HCT116 (cell line): ENCODE results near the gene P4HA1. TPM values are rescaled to one million over a fixed set of nuclear protein-coding genes. Genes with fewer than 3 reads are reported as not detected.

Source experiments
- ATAC-seq: fragments of 200-7000 bp; cut with Tn5 transposase; 2 replicates; pipeline ENCODE4 v1.9.1; 2020; ENCODE audit warnings: mild to moderate bottlenecking, moderate library complexity
- Bru-seq: library from RNA; stranded (reverse); fragments of 400-500 nt; gene quantifications from one replicate; lab custom pipeline; 2021; lab: Mats Ljungman, UMichigan
- BruChase-seq, 2 experiments: library from RNA; stranded (reverse); fragments of 400-500 nt; gene quantifications; one replicate each; lab custom pipeline; 2021; lab: Mats Ljungman, UMichigan
- BruUV-seq: library from RNA; stranded (reverse); fragments of 400-500 nt; replicated peaks from 2 replicates; lab custom pipeline; 2021; lab: Mats Ljungman, UMichigan
- CTCF ChIA-PET: fragments of 300-600 bp; sonication (Branson Sonifier 250); formaldehyde crosslinking; loops from one replicate; lab custom pipeline; 2021; ENCODE audit warnings: antibody characterized with exemption; lab: Charles Lee
- POLR2A ChIA-PET: fragments of 300-600, 350-600 bp; sonication (Branson Sonifier 250); formaldehyde crosslinking; loops from one replicate; lab custom pipeline; 2021; ENCODE audit warnings: antibody characterized with exemption; lab: Charles Lee
- RAD21 ChIA-PET, 2 experiments: fragments of 300-600 bp; sonication (Branson Sonifier 250); formaldehyde crosslinking; loops; one replicate each; lab custom pipeline; 2023; ENCODE audit warnings: low total read pairs in 2 of 2; ENCODE audit not compliant: uncharacterized antibody in 2 of 2, unreplicated experiment in 2 of 2, low non-redundant PET in 1 of 2; lab: Charles Lee
- DNase-seq: peaks from one replicate; pipeline ENCODE4 v3.0.0-alpha.2; 2010; ENCODE audit warnings: low read depth, low spot score
- H2AFZ ChIP-seq: fragments of 200-600 bp; shearing (Covaris generic), sonication (generic); 2 replicates; pipeline ENCODE4 v1.6.1; 2017; ENCODE audit warnings: low read depth, mixed run types, mixed read lengths, antibody characterized with exemption, low read length; ENCODE audit not compliant: poor library complexity, severe bottlenecking
- H3K27ac ChIP-seq: 2 replicates; pipeline ENCODE4 v1.5.1; 2012; ENCODE audit warnings: low read depth, low read length
- H3K27me3 ChIP-seq: fragments of 200-600 bp; sonication (generic); 2 replicates; pipeline ENCODE4 v1.6.1; 2016; ENCODE audit warnings: mixed run types, low read length, mixed read lengths; ENCODE audit not compliant: insufficient read depth
- H3K36me3 ChIP-seq, 2 experiments: fragments of 200-500 bp in 1 of 2; fragments of 200-600 bp in 1 of 2; sonication (Bioruptor generic) in 1 of 2; sonication (generic) in 1 of 2; 2 replicates each; pipeline versions ENCODE4 v1.5.1 to v1.6.1; 2014 to 2016; ENCODE audit warnings: low read length in 2 of 2, inconsistent platforms in 1 of 2, mixed read lengths in 1 of 2, mixed run types in 1 of 2; ENCODE audit not compliant: insufficient read depth in 2 of 2, control insufficient read depth in 1 of 2
- H3K4me1 ChIP-seq, 2 experiments: fragments of 200-600 bp in 1 of 2; sonication (generic) in 1 of 2; 2 replicates each; pipeline versions ENCODE4 v1.5.1 to v1.6.1; 2012 to 2017; ENCODE audit warnings: low read length in 2 of 2, inconsistent platforms in 1 of 2, mild to moderate bottlenecking in 1 of 2, mixed read lengths in 1 of 2, mixed run types in 1 of 2, moderate library complexity in 1 of 2; ENCODE audit not compliant: insufficient read depth in 2 of 2, control insufficient read depth in 1 of 2
- H3K4me2 ChIP-seq: fragments of 200-600 bp; sonication (generic); 2 replicates; pipeline ENCODE4 v1.6.1; 2017; ENCODE audit warnings: mixed run types, low read length, mixed read lengths
- H3K4me3 ChIP-seq, 2 experiments: fragments of 200-600 bp in 1 of 2; sonication (generic) in 1 of 2; replicated peaks in 1 of 2; 2 replicates each; pipeline ENCODE4 v1.5.1; 2011 to 2016; ENCODE audit warnings: low read length in 2 of 2, control low read depth in 1 of 2, low read depth in 1 of 2, mild to moderate bottlenecking in 1 of 2, mixed read lengths in 1 of 2, mixed run types in 1 of 2
- H3K79me2 ChIP-seq: fragments of 200-600 bp; sonication (generic); 2 replicates; pipeline ENCODE4 v1.6.1; 2017; ENCODE audit warnings: mild to moderate bottlenecking, mixed run types, low read length, moderate library complexity, mixed read lengths; ENCODE audit not compliant: insufficient read depth
- H3K9ac ChIP-seq: fragments of 200-600 bp; sonication (generic); 2 replicates; pipeline ENCODE4 v1.6.1; 2016; ENCODE audit warnings: low read length, mixed read lengths
- H3K9me2 ChIP-seq: fragments of 200-600 bp; sonication (generic), shearing (Covaris generic); 2 replicates; pipeline ENCODE4 v1.6.1; 2017; ENCODE audit warnings: mixed run types, mild to moderate bottlenecking, moderate library complexity; ENCODE audit not compliant: insufficient read depth
- H3K9me3 ChIP-seq, 2 experiments: fragments of 200-500 bp in 1 of 2; fragments of 200-600 bp in 1 of 2; sonication (Bioruptor generic) in 1 of 2; sonication (generic) in 1 of 2; 2 replicates each; pipeline ENCODE4 v1.6.1; 2014 to 2017; ENCODE audit warnings: low read length in 2 of 2, mixed read lengths in 2 of 2, inconsistent platforms in 1 of 2, low read depth in 1 of 2, mild to moderate bottlenecking in 1 of 2, mixed run types in 1 of 2, moderate library complexity in 1 of 2; ENCODE audit not compliant: control insufficient read depth in 1 of 2, insufficient read depth in 1 of 2
- H4K20me1 ChIP-seq: fragments of 200-600 bp; sonication (generic), shearing (Covaris generic); 2 replicates; pipeline ENCODE4 v1.6.1; 2017; ENCODE audit warnings: mixed run types, mild to moderate bottlenecking, moderate library complexity; ENCODE audit not compliant: insufficient read depth
- CBX3 ChIP-seq: IDR thresholded peaks from 2 replicates; pipeline ENCODE4 v1.6.1; 2012; ENCODE audit warnings: low read depth
- CEBPB ChIP-seq: IDR thresholded peaks from 2 replicates; pipeline ENCODE4 v1.6.1; 2012; ENCODE audit warnings: low read depth
- ELF1 ChIP-seq: IDR thresholded peaks from 2 replicates; pipeline ENCODE4 v1.6.1; 2012; ENCODE audit warnings: low read depth, borderline replicate concordance
- EZH2phosphoT487 ChIP-seq: fragments of 200-600 bp; IDR thresholded peaks from 2 replicates; pipeline ENCODE4 v1.6.1; 2018; ENCODE audit warnings: antibody characterized with exemption, borderline replicate concordance
- POLR2A ChIP-seq: IDR thresholded peaks from 2 replicates; pipeline ENCODE4 v1.7.0; 2011; ENCODE audit warnings: borderline replicate concordance; ENCODE audit not compliant: insufficient read depth, insufficient read length; ENCODE audit errors: extremely low read depth
- RAD21 ChIP-seq: IDR thresholded peaks from 2 replicates; pipeline ENCODE4 v1.6.1; 2012; ENCODE audit warnings: low read depth, mild to moderate bottlenecking
- SIN3A ChIP-seq: IDR thresholded peaks from 2 replicates; pipeline ENCODE4 v1.6.1; 2012; ENCODE audit warnings: low read depth
- SP1 ChIP-seq: IDR thresholded peaks from 2 replicates; pipeline ENCODE4 v1.6.1; 2012; ENCODE audit warnings: low read depth
- SRF ChIP-seq: IDR thresholded peaks from 2 replicates; pipeline ENCODE4 v1.6.1; 2012; ENCODE audit warnings: low read depth
- TCF7L2 ChIP-seq: IDR thresholded peaks from 2 replicates; pipeline ENCODE4 v1.7.0; 2011; ENCODE audit warnings: borderline replicate concordance, inconsistent platforms; ENCODE audit not compliant: insufficient read depth, insufficient read length; ENCODE audit errors: extremely low read depth
- YY1 ChIP-seq: IDR thresholded peaks from 2 replicates; pipeline ENCODE4 v1.6.1; 2011; ENCODE audit warnings: low read length, low read depth, moderate library complexity, mild to moderate bottlenecking; ENCODE audit not compliant: insufficient replicate concordance; ENCODE audit errors: extremely low read depth
- intact Hi-C: fragments of 100-400 bp; cut with micrococcal nuclease; formaldehyde crosslinking; loops from 2 replicates; pipeline ENCODE4 v1.10.0; 2022
- long read RNA-seq: library from polyadenylated mRNA; unstranded; transcript quantifications from one replicate; pipeline ENCODE4 v2.0.0, GENCODE V29; 2021; ENCODE audit not compliant: unreplicated experiment
- polyA plus RNA-seq: library from polyadenylated mRNA; unstranded; fragments of >200 nt; gene quantifications from 2 replicates; pipeline ENCODE4 v1.2.1, GENCODE V29; 2012; ENCODE audit warnings: missing spikeins
- total RNA-seq: library from RNA; stranded (reverse); gene quantifications from one replicate; pipeline ENCODE4 v1.2.1, GENCODE V29; 2021; ENCODE audit not compliant: unreplicated experiment
- TF ChIP-seq, protein P1 (sequence below): IDR thresholded peaks from 2 replicates; pipeline ENCODE4 v1.6.1; 2012
- TF ChIP-seq, protein P2 (sequence below): IDR thresholded peaks from 2 replicates; pipeline ENCODE4 v1.6.1; 2011; ENCODE audit warnings: mild to moderate bottlenecking, low read length, moderate library complexity; ENCODE audit not compliant: insufficient replicate concordance; ENCODE audit errors: extremely low read depth
- TF ChIP-seq, protein P3 (sequence below), 3 experiments: fragments of 200-600 bp in 1 of 3; sonication (generic) in 1 of 3; IDR thresholded peaks in 2 of 3; conservative IDR thresholded peaks in 1 of 3; 2 replicates each; pipeline ENCODE4 v1.5.1; 2012 to 2017; ENCODE audit warnings: low read depth in 2 of 3, low read length in 2 of 3, antibody characterized with exemption in 1 of 3, borderline replicate concordance in 1 of 3, control low read depth in 1 of 3, mild to moderate bottlenecking in 1 of 3, mixed read lengths in 1 of 3, mixed run types in 1 of 3, moderate library complexity in 1 of 3; ENCODE audit not compliant: insufficient read depth in 1 of 3

Gene P4HA1
- total RNA-seq (49.7 TPM), Bru-seq, nascent RNA (percentile 70 among the genes with signal in this experiment), BruChase-seq, experiment 1, labeled RNA remaining after a 6-hour chase (percentile 70 among the genes with signal in this experiment), BruChase-seq, experiment 2, labeled RNA remaining after a 2-hour chase (percentile 61 among the genes with signal in this experiment)
- 64.4 and 73.8 TPM in 2 replicates for polyA plus RNA-seq
- long read RNA-seq, transcript P4HA1-203 (15 exons, 2,727 nt) = major isoform, 77 of 151 reads
- long read RNA-seq, transcript P4HA1-202 (15 exons, 2,727 nt) = minor isoform, 44 of 151 reads
- long read RNA-seq, partial matches to known transcripts = 5 of 151 reads
- long read RNA-seq, other reads (novel, unspliced or antisense) = 25 of 151 reads

DNA sequence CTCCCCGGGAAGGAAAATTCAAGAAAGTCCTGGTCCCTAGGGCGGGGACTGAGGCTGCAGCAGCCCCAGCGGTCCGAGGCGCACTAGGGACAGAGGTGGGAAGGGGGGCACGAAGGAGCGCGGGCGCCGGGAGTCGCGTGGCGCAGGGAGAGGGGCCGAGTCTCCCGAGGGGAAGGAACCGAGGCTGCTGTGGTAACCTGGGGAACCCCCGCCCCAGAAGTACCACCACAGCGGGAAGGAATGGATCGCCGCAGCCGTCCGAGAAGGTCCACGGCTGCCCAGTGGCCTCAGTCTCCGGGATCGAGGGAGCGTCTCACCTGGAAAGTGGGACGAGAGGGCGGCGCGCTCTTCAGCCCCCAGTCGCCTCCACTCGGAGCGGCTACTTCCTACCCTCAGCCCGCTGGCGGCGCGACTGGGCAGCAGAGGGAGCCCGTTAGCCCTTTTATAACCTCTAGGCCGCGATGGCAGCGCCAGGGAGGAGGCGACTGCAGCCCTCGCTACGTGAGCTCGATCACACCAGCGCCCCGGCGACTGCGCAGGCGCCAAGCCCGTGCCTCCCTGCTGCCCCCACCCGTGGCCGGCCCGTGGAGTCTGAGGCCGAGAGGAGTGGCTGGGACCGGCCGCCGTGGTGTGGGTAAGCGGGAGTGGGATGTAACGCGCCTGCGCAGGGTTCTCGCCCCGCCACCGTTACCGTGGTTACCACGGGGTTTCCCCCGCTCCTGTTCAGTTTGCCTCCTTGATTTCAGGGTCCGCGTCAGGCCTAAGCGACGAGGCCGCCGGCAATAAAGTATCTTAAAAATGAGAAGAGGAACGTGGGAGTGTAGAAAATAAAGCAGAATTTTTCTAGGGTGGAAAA lies at the start of gene P4HA1:
P4HA1 (minus strand) TSS at position 418 of the 856 bp plus-strand sequence. CDS start 21,983 bp downstream, outside the sequence.
- Histone ChIP-seq H2AFZ (peak within 1 kb of the TSS; percentile 6), H3K27ac (peak within 1 kb of the TSS; percentile 82), H3K27me3 (no peaks in the 10 kb centered on the region), H3K4me1 (peaks cover 13 to 23% of the 10 kb centered on the region in 2 experiments; a peak in 3 of 4 replicates), H3K4me3 (peak within 1 kb of the TSS; percentile 81 to 91), H4K20me1 (no peaks in the 10 kb centered on the region), H3K36me3 (no peaks in the 10 kb centered on the region), H3K9me2 (no peaks in the 10 kb centered on the region), H3K9ac (peak within 1 kb of the TSS; percentile 86), H3K9me3 (no peaks in the 10 kb centered on the region), H3K4me2 (peak within 1 kb of the TSS; percentile 93), H3K79me2 (peaks cover 46% of the 10 kb centered on the region)
- BruUV-seq = TSS peak; percentile 65
- peak; percentile 91 for DNase-seq
- ChIA-PET RAD21 (interaction anchor here in 1 of 2 experiments (0.6 kb wide), 1 partner anchor 82 kb away, joined by 4 read pairs; no protein-coding TSS in a partner anchor), POLR2A (interaction anchor here (0.6 to 2.0 kb wide), 15 partner anchors 9 to 72 kb away, joined by 3 to 27 read pairs (median 3); partner anchors contain the start of genes ECD, FAM149B1 and NUDT13), CTCF (interaction anchor here (0.6 to 1.7 kb wide), 8 partner anchors 8 to 1200 kb away, joined by 3 to 13 read pairs (median 3); partner anchors contain the start of gene NUDT13)
- intact Hi-C loops = loop anchor here (1.0 kb wide), 1 partner anchor 63 kb away; no protein-coding TSS in a partner anchor
- ATAC-seq = peak; percentile 92
- TF ChIP-seq SIN3A = peak; percentile 96; the same call in 1 of the 2 replicates
- TF ChIP-seq SRF = no peak
- 0 out of 2 replicates have a peak, but pooled peaks have one; percentile 57 for TF ChIP-seq CBX3
- TF ChIP-seq, protein P1, sequence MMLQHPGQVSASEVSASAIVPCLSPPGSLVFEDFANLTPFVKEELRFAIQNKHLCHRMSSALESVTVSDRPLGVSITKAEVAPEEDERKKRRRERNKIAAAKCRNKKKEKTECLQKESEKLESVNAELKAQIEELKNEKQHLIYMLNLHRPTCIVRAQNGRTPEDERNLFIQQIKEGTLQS = no peak
- TF ChIP-seq, protein P2, sequence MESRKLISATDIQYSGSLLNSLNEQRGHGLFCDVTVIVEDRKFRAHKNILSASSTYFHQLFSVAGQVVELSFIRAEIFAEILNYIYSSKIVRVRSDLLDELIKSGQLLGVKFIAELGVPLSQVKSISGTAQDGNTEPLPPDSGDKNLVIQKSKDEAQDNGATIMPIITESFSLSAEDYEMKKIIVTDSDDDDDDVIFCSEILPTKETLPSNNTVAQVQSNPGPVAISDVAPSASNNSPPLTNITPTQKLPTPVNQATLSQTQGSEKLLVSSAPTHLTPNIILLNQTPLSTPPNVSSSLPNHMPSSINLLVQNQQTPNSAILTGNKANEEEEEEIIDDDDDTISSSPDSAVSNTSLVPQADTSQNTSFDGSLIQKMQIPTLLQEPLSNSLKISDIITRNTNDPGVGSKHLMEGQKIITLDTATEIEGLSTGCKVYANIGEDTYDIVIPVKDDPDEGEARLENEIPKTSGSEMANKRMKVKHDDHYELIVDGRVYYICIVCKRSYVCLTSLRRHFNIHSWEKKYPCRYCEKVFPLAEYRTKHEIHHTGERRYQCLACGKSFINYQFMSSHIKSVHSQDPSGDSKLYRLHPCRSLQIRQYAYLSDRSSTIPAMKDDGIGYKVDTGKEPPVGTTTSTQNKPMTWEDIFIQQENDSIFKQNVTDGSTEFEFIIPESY = no peak
- TF ChIP-seq, protein P3, sequence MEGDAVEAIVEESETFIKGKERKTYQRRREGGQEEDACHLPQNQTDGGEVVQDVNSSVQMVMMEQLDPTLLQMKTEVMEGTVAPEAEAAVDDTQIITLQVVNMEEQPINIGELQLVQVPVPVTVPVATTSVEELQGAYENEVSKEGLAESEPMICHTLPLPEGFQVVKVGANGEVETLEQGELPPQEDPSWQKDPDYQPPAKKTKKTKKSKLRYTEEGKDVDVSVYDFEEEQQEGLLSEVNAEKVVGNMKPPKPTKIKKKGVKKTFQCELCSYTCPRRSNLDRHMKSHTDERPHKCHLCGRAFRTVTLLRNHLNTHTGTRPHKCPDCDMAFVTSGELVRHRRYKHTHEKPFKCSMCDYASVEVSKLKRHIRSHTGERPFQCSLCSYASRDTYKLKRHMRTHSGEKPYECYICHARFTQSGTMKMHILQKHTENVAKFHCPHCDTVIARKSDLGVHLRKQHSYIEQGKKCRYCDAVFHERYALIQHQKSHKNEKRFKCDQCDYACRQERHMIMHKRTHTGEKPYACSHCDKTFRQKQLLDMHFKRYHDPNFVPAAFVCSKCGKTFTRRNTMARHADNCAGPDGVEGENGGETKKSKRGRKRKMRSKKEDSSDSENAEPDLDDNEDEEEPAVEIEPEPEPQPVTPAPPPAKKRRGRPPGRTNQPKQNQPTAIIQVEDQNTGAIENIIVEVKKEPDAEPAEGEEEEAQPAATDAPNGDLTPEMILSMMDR (IDR thresholded peaks at IDR 0.05 in 2 of 3, conservative IDR thresholded peaks at IDR 0.05 in 1 of 3; ENCODE audit: borderline replicate concordance in 1 of 3, insufficient read depth in 1 of 3, low read depth in 2 of 3, low read length in 2 of 3) = peak; percentile 44 to 65 (median 50); a peak in 5 of 6 replicates
- TF ChIP-seq ELF1 = no peak
- TF ChIP-seq RAD21 = peak; percentile 81
- TF ChIP-seq YY1 = peak; percentile 86
- TF ChIP-seq POLR2A = peak; percentile 96
- TF ChIP-seq EZH2phosphoT487 = no peak
- TF ChIP-seq TCF7L2 = peak; percentile 7
- TF ChIP-seq SP1 = peak; percentile 34
- no peak for TF ChIP-seq CEBPB
